Thyroid gland (tissue), 4 donors: ENCODE results near the gene DPH7.

Experiments used
- CTCF ChIP-seq, 6 experiments: fragments of 200-600 bp in 3 of 6; fragments of 450-650 bp in 3 of 6; sonication (generic) in 3 of 6; IDR thresholded peaks; one replicate each; pipeline ENCODE4 v1.5.1; 2016 to 2019; ENCODE audit warnings: antibody characterized with exemption in 6 of 6, mild to moderate bottlenecking in 2 of 6, inconsistent platforms in 1 of 6, moderate library complexity in 1 of 6
- POLR2A ChIP-seq, 2 donors: fragments of 450-650 bp; IDR thresholded peaks; one replicate each; pipeline ENCODE4 v1.6.1; 2017; ENCODE audit warnings: antibody characterized with exemption in 2 of 2, mild to moderate bottlenecking in 2 of 2, moderate library complexity in 1 of 2

- TF ChIP-seq CTCF (IDR thresholded peaks at IDR 0.05) (no peak), POLR2A (IDR thresholded peaks at IDR 0.05) (no peak)
Observed at GRCh38 chr9:137514691-137515337, 63.9 kb downstream of the DPH7 start.
